ENCODE measurements around the gene LENG8. TPM values are rescaled to one million over a fixed set of nuclear protein-coding genes. Genes with fewer than 3 reads are reported as not detected.

LENG8 gene
- total and polyA plus RNA-seq, 2 of the 8 experiments (the other 6 are each of a cell fraction or from before 2014, with no cell fraction given), result 62.2 to 108 TPM

DNA sequence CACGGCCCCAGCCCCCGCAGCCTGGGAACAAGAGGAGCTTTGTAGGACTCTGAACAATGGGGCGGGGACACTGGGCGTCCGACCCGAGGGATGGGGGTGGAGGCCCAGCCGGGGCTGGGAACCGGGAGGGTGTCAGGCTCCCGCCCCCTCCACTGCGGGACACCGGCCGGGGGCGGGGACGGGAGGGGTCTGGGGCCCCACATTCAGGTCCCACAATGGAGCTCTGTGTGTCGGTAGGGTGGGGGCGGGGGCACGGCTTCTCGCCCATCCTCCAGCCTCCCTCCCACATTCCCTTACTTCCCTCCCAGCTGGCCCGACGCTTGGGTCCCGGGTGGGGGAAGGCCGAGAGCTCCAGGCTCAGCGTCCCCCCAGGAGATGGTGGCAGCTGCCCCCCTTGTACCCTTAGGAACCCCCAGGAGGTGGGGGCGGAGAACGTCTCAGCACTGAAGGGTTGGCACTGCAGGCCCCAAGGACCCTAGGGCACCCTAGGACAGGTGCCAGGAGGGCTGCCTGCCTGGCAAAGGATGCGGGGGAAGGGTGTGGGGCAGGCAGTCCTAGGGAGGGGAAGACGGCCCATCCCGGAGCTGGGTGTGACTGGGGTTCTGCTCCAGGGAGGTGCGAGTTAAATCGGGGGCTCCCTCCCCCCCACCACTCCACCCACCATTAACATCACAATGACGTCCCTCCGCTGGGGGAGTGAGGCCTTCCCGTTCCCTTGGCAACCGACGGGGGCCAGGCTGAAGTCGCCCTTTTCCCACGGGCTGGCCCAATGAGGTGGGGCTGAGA is 28.4 kb upstream of the LENG8 start (continued):
- peak; percentile 22 to 86; a peak in 1 of 4 replicates for TF ChIP-seq HDAC2 (IDR thresholded peaks at IDR 0.05; ENCODE audit: borderline replicate concordance in 1 of 2, low read depth in 2 of 2, low read length in 2 of 2)
- TF ChIP-seq, protein P1, sequence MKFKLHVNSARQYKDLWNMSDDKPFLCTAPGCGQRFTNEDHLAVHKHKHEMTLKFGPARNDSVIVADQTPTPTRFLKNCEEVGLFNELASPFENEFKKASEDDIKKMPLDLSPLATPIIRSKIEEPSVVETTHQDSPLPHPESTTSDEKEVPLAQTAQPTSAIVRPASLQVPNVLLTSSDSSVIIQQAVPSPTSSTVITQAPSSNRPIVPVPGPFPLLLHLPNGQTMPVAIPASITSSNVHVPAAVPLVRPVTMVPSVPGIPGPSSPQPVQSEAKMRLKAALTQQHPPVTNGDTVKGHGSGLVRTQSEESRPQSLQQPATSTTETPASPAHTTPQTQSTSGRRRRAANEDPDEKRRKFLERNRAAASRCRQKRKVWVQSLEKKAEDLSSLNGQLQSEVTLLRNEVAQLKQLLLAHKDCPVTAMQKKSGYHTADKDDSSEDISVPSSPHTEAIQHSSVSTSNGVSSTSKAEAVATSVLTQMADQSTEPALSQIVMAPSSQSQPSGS (IDR thresholded peaks at IDR 0.05; ENCODE audit: low read length), result no peak
- peak; percentile 79 for TF ChIP-seq CTBP2 (IDR thresholded peaks at IDR 0.05; ENCODE audit: borderline replicate concordance, insufficient read depth, insufficient read length, low read length)
- TF ChIP-seq NANOG (IDR thresholded peaks at IDR 0.05; ENCODE audit: insufficient read depth, low read depth, low read length, poor library complexity, severe bottlenecking), result peak; percentile 53
- TF ChIP-seq ASH2L (IDR thresholded peaks at IDR 0.05; ENCODE audit: low read length), result peak; percentile 94
- 0 out of 2 replicates have a peak, but pooled peaks have one; percentile 67 for TF ChIP-seq RBBP5 (IDR thresholded peaks at IDR 0.05; ENCODE audit: borderline replicate concordance, low read depth, low read length)
- TF ChIP-seq, protein P2, sequence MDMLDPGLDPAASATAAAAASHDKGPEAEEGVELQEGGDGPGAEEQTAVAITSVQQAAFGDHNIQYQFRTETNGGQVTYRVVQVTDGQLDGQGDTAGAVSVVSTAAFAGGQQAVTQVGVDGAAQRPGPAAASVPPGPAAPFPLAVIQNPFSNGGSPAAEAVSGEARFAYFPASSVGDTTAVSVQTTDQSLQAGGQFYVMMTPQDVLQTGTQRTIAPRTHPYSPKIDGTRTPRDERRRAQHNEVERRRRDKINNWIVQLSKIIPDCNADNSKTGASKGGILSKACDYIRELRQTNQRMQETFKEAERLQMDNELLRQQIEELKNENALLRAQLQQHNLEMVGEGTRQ (IDR thresholded peaks at IDR 0.05; ENCODE audit: low read length), result no peak
- peak; percentile 74; the same call in 1 of the 2 replicates for TF ChIP-seq POU5F1 (IDR thresholded peaks at IDR 0.05; ENCODE audit: low read depth, low read length)
- TF ChIP-seq POLR2AphosphoS5 (IDR thresholded peaks at IDR 0.05; ENCODE audit: low read depth, low read length), result peak; percentile 72; the same call in 1 of the 2 replicates
- TF ChIP-seq CREB1 (IDR thresholded peaks at IDR 0.05), result peak; percentile 41
- peak; percentile 63; the same call in 1 of the 2 replicates for TF ChIP-seq EGR1 (IDR thresholded peaks at IDR 0.05; ENCODE audit: borderline replicate concordance, low read depth, low read length)
- no peak for TF ChIP-seq SAP30 (IDR thresholded peaks at IDR 0.05; ENCODE audit: insufficient read depth, insufficient replicate concordance, low read length)
- peak; percentile 83 for TF ChIP-seq SP1 (IDR thresholded peaks at IDR 0.05; ENCODE audit: low read depth, low read length)
- TF ChIP-seq TCF12 (IDR thresholded peaks at IDR 0.05; ENCODE audit: low read depth, low read length), result 0 out of 2 replicates have a peak, but pooled peaks have one; percentile 4
- peak in 1 of 2 experiments; percentile 73; a peak in 1 of 3 replicates for TF ChIP-seq EP300 (IDR thresholded peaks at IDR 0.05; ENCODE audit: borderline replicate concordance in 1 of 2, low read depth in 2 of 2, low read length in 2 of 2)
- TF ChIP-seq BRCA1 (IDR thresholded peaks at IDR 0.05; ENCODE audit: low read depth, low read length), result no peak

All from H1 (cell line).